Body of pancreas (tissue), 4 donors: Measurements from ENCODE around the gene NLGN1. TPM values are rescaled to one million over a fixed set of nuclear protein-coding genes. Genes with fewer than 3 reads are reported as not detected.

ENCODE experiments used
- ATAC-seq: fragments of 150-250 bp; one replicate; pipeline ENCODE4 v1.9.1; 2016
- DNase-seq, 4 donors: peaks; one replicate each; pipeline ENCODE4 v3.0.0-alpha.2; 2019
- H3K27ac ChIP-seq, 4 donors: fragments of 200-600 bp; sonication (generic); 1 replicate in 3 of 4; 2 replicates in 1 of 4; pipeline versions ENCODE4 v1.5.1 to v1.6.1; 2016 to 2019; ENCODE audit warnings: mild to moderate bottlenecking in 1 of 4, mixed read lengths in 1 of 4, moderate library complexity in 1 of 4
- H3K27me3 ChIP-seq, 2 donors: fragments of 200-600 bp; sonication (generic); one replicate each; pipeline ENCODE4 v1.6.0; 2016; ENCODE audit warnings: mild to moderate bottlenecking in 1 of 2
- H3K36me3 ChIP-seq, 2 donors: fragments of 200-600 bp; sonication (generic); replicated peaks in 1 of 2; 2 replicates each; pipeline ENCODE4 v1.5.1; 2016; ENCODE audit warnings: low read depth in 2 of 2; ENCODE audit not compliant: insufficient read depth in 1 of 2
- H3K4me1 ChIP-seq: fragments of 200-600 bp; sonication (generic); one replicate; pipeline ENCODE4 v1.6.0; 2016
- H3K4me3 ChIP-seq, 2 donors: fragments of 200-600 bp; sonication (generic); 1 replicate in 1 of 2; 2 replicates in 1 of 2; pipeline ENCODE4 v1.5.1; 2016 to 2019
- H3K9me3 ChIP-seq, 3 donors: fragments of 200-600 bp; sonication (generic); 1 replicate in 2 of 3; 2 replicates in 1 of 3; pipeline ENCODE4 v1.5.1; 2016
- CTCF ChIP-seq, 7 experiments: fragments of 450-650 bp in 4 of 7; fragments of 200-600 bp in 3 of 7; sonication (generic) in 3 of 7; IDR thresholded peaks; one replicate each; pipeline ENCODE4 v1.5.1; 2016 to 2019; ENCODE audit warnings: antibody characterized with exemption in 7 of 7
- POLR2A ChIP-seq, 3 donors: fragments of 450-650 bp; IDR thresholded peaks; one replicate each; pipeline ENCODE4 v1.6.1; 2016; ENCODE audit warnings: antibody characterized with exemption in 3 of 3, mild to moderate bottlenecking in 2 of 3
- WGBS, 2 donors: methylation state at CpG; one replicate each; pipeline ENCODE4 v1.1.5; 2017; 5-methylcytosine and 5-hydroxymethylcytosine counted together
- intact Hi-C: fragments of 100-400 bp; cut with DNase I; formaldehyde crosslinking; loops from one replicate; pipeline ENCODE4 v1.15.1; 2023
- total RNA-seq, 2 donors: library from RNA; depleted of rRNA; stranded (reverse); fragments of >200 nt; gene quantifications; one replicate each; pipeline ENCODE4 v1.1.0, GENCODE V29; 2016

The NLGN1 gene
- total RNA-seq, 2 donors from 2014 or later, result 0.52 to 1.3 TPM

DNA sequence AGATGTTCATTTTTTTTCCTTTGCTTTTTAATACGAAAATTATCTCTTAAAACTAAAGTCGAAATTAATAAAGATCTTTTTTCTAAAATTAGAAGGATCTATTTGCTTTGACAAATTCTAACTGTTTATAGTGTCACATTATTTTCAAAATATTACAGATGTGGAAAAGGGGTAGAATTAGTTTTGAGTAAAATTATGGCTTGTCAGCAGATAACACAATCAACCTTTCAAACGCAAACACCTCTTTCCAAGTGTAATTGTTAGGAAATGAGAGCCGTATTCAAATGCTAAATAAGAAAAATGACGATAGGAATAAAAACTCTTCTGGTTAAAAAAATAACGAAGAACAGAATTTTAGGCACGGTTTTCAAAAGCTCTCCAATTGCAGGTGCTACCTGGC, 704.7 kb downstream of the NLGN1 start:
- H3K27me3 ChIP-seq, result no peaks in the 10 kb centered on the region
- H3K27ac ChIP-seq, result no peak overlapping the region
- no peaks in the 10 kb centered on the region for H3K4me1 ChIP-seq
- no peaks in the 10 kb centered on the region for H3K36me3 ChIP-seq
- WGBS, 2 donors, result 50 to 66% methylated on average over 7 of the region's 7 CpGs
- DNase-seq (no peak), ATAC-seq (no peak)
- no peak overlapping the region for H3K4me3 ChIP-seq
- no peaks in the 10 kb centered on the region for H3K9me3 ChIP-seq
- intact Hi-C loops, result no loop called here
- TF ChIP-seq CTCF (IDR thresholded peaks at IDR 0.05) (no peak), POLR2A (IDR thresholded peaks at IDR 0.05) (no peak)

DNA sequence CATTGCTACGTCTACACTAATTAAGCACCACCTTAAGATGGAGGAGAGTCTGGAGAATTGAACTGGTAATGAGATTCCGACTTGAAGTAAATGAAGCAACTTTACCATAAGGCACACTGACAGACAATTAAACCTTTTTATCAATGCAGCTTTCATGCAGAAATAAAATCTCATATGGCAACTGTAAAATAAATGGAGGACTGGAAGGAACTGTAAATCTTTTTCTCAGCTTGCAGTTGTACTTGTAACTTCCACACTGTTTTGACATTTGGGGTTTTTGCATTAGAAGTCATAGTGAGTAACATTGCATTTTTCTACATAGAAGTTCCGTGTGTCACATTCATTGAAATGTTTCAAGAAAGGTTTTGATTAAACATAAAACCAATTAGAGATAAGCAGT, 705.3 kb downstream of the NLGN1 start:
- H3K4me3 ChIP-seq, result no peak overlapping the region
- no peak overlapping the region for H3K27ac ChIP-seq
- TF ChIP-seq CTCF (IDR thresholded peaks at IDR 0.05) (no peak), POLR2A (IDR thresholded peaks at IDR 0.05) (no peak)
- DNase-seq (no peak), ATAC-seq (no peak)
- intact Hi-C loops, result no loop called here
- H3K9me3 ChIP-seq, result no peaks in the 10 kb centered on the region
- no peaks in the 10 kb centered on the region for H3K4me1 ChIP-seq
- no peaks in the 10 kb centered on the region for H3K36me3 ChIP-seq
- WGBS, 2 donors, result 44 to 62% methylated on average over 3 of the region's 3 CpGs
- H3K27me3 ChIP-seq, result no peaks in the 10 kb centered on the region

GRCh38 chr3:174110761-174111160, 713.2 kb downstream of the NLGN1 start:
- no peaks in the 10 kb centered on the region for H3K27me3 ChIP-seq
- no peak overlapping the region for H3K4me3 ChIP-seq
- H3K4me1 ChIP-seq, result no peaks in the 10 kb centered on the region
- 39 to 58% methylated on average over 3 of the region's 3 CpGs for WGBS, 2 donors
- no peak for DNase-seq
- no peaks in the 10 kb centered on the region for H3K36me3 ChIP-seq
- intact Hi-C loops, result no loop called here
- no peak for TF ChIP-seq CTCF (IDR thresholded peaks at IDR 0.05)
- no peak for TF ChIP-seq POLR2A (IDR thresholded peaks at IDR 0.05)
- no peaks in the 10 kb centered on the region for H3K9me3 ChIP-seq
- H3K27ac ChIP-seq, result no peak overlapping the region
- ATAC-seq, result no peak

DNA sequence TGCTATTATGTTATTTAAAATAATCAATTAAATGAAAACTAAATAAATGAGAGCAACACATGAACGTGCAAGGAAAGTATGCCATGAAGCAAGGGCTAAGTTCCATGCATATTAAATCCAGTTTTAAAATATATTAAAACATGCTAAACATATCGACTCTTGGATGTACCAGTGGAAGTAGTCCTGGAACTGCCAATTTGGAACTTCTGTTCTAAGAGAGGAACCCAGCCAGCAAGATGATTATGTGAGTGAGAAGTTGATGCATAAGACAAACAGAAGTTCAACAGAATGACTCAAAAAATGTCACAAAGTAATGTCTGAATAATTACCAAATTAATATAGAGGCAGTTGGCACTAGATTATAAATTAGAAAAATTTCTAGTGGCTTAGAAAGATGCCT, 714.2 kb downstream of the NLGN1 start:
- Histone ChIP-seq H3K27me3 (no peaks in the 10 kb centered on the region), H3K4me1 (no peaks in the 10 kb centered on the region), H3K4me3 (no peak overlapping the region), H3K36me3 (no peaks in the 10 kb centered on the region), H3K27ac (no peak overlapping the region), H3K9me3 (no peaks in the 10 kb centered on the region)
- 68 to 71% methylated on average over 2 of the region's 2 CpGs for WGBS, 2 donors
- ATAC-seq, result no peak
- TF ChIP-seq CTCF (IDR thresholded peaks at IDR 0.05), result no peak
- intact Hi-C loops, result no loop called here
- DNase-seq, result no peak

DNA sequence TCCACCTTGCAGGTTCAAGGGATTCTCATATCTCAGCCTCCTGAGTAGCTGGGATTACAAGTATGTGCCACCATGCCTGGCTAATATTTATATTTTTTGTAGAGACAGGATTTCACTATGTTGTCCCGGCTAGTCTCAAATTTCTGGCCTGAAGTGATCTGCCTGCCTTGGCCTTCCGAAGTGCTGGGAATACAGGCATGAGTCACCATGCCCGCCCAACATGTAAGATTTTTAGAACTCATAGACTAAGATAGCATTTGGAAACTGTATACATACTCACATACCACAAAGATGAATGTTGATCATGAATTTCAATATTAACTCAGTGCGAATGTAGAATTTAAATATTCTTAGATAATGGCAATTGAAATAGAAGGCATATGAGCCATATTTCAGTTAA, 718.9 kb downstream of the NLGN1 start:
- Histone ChIP-seq H3K36me3 (no peaks in the 10 kb centered on the region), H3K4me3 (no peak overlapping the region), H3K27ac (no peak overlapping the region), H3K4me1 (no peaks in the 10 kb centered on the region), H3K9me3 (no peaks in the 10 kb centered on the region), H3K27me3 (no peaks in the 10 kb centered on the region)
- ATAC-seq (no peak), DNase-seq (no peak)
- intact Hi-C loops, result no loop called here
- TF ChIP-seq CTCF (IDR thresholded peaks at IDR 0.05) (no peak), POLR2A (IDR thresholded peaks at IDR 0.05) (no peak)
- WGBS, 2 donors, result 77 to 83% methylated on average over 4 of the region's 4 CpGs
